ENCODE results near the gene PIP4P1. TPM values are rescaled to one million over a fixed set of nuclear protein-coding genes. Genes with fewer than 3 reads are reported as not detected.

PIP4P1 gene
- total RNA-seq, 6 experiments from 2014 or later: 7.0 to 13.8 (median 11.4) TPM

GRCh38 chr14:20421267-20421666 is 40.0 kb downstream of the PIP4P1 start:
- intact Hi-C loops (cut with DNase I): no loop called here
- no peaks in the 10 kb centered on the region for H3K4me1 ChIP-seq
- no peak overlapping the region for H3K4me3 ChIP-seq
- no peak for TF ChIP-seq CTCF (IDR thresholded peaks at IDR 0.05)
- TF ChIP-seq POLR2A (IDR thresholded peaks at IDR 0.05): no peak
- H3K36me3 ChIP-seq: no peaks in the 10 kb centered on the region
- DNase-seq (no peak), ATAC-seq (no peak)
- no peak overlapping the region for H3K27ac ChIP-seq
- no peaks in the 10 kb centered on the region for H3K9me3 ChIP-seq
- WGBS (ENCODE audit: insufficient coverage, low coverage, low lambda C conversion rate, missing lambda C conversion rate): 48% methylated on average over 2 of the region's 2 CpGs
- H3K27me3 ChIP-seq: no peaks in the 10 kb centered on the region

GRCh38 chr14:20419419-20419818 is 41.8 kb downstream of the PIP4P1 start:
- DNase-seq: no peak
- WGBS (ENCODE audit: insufficient coverage, low coverage, low lambda C conversion rate, missing lambda C conversion rate): no CpG with 5 or more reads among the region's 1 CpG
- H3K27me3 ChIP-seq: no peaks in the 10 kb centered on the region
- H3K4me1 ChIP-seq: no peaks in the 10 kb centered on the region
- intact Hi-C loops (cut with DNase I): no loop called here
- no peaks in the 10 kb centered on the region for H3K36me3 ChIP-seq
- TF ChIP-seq POLR2A (IDR thresholded peaks at IDR 0.05): no peak
- no peak for TF ChIP-seq CTCF (IDR thresholded peaks at IDR 0.05)
- H3K27ac ChIP-seq: no peak overlapping the region
- no peak overlapping the region for H3K4me3 ChIP-seq
- ATAC-seq: no peak
- H3K9me3 ChIP-seq: no peaks in the 10 kb centered on the region

GRCh38 chr14:20418501-20418909 is 42.7 kb downstream of the PIP4P1 start:
- intact Hi-C loops (cut with DNase I): no loop called here
- Histone ChIP-seq H3K4me1 (no peaks in the 10 kb centered on the region), H3K36me3 (no peaks in the 10 kb centered on the region), H3K27ac (no peak overlapping the region), H3K9me3 (no peaks in the 10 kb centered on the region), H3K27me3 (no peaks in the 10 kb centered on the region), H3K4me3 (no peak overlapping the region)
- DNase-seq (no peak), ATAC-seq (no peak)
- WGBS (ENCODE audit: insufficient coverage, low coverage, low lambda C conversion rate, missing lambda C conversion rate): 80% methylated on average over 1 of the region's 2 CpGs
- no peak for TF ChIP-seq POLR2A (IDR thresholded peaks at IDR 0.05)
- TF ChIP-seq CTCF (IDR thresholded peaks at IDR 0.05): no peak

DNA sequence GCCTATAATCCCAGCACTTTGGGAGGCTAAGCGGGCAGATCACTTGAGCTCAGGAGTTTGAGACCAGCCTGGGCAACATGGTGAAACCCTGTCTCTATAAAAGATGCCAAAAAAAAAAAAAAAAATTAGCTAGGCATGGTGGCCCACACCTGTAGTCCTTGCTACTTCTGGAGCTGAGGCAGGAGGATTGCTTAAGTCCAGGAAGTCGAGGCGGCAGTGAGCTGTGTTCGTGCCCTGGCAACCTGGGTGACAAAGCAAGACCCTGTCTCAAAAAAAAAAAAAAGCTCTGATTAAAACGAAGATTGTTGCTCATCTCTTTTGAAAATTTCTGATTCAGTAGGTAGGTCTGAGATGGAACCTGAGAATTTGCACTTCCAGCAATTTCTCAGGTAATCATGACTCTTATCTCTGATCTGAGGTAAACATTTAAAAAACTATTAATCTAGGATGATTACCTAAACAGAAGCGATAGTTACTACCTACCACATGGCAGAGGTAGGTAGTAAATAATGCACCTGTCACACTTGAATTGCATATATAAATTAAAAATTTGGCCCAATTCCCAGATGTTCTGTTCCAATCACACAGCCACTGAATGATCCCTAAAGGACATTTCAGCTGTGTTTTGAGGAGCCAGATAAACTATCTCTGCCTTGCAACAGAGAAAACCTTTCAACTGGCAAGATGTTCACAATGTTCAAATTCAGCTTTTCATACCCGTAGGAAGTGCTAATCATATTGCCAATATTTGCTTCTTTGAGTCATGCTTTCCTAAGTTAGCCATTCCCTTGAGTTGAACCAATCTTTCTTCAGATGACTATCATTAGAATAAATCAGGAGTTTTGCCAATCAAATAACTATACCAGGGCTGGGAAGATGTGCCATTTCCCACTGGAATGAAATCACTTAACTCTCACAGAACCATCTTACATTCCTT is 43.7 kb downstream of the PIP4P1 start:
- Histone ChIP-seq H3K27ac (no peak overlapping the region), H3K9me3 (no peaks in the 10 kb centered on the region), H3K27me3 (no peaks in the 10 kb centered on the region), H3K36me3 (no peaks in the 10 kb centered on the region), H3K4me3 (no peak overlapping the region), H3K4me1 (no peaks in the 10 kb centered on the region)
- WGBS (ENCODE audit: insufficient coverage, low coverage, low lambda C conversion rate, missing lambda C conversion rate): 60% methylated on average over 6 of the region's 7 CpGs
- DNase-seq (no peak), ATAC-seq (no peak)
- intact Hi-C loops (cut with DNase I): no loop called here
- no peak for TF ChIP-seq CTCF (IDR thresholded peaks at IDR 0.05)
- no peak for TF ChIP-seq POLR2A (IDR thresholded peaks at IDR 0.05)
